Sigmoid colon (tissue), 7 donors: ENCODE data around the gene DUSP14. TPM values are rescaled to one million over a fixed set of nuclear protein-coding genes. Genes with fewer than 3 reads are reported as not detected.
A peak's percentile ranks its signal among the peaks of the same experiment; 100 is the strongest.

Experiments
- DNase-seq: peaks from one replicate; pipeline ENCODE4 v3.0.0-alpha.2; 2019
- H3K27ac ChIP-seq, 4 donors: fragments of 200-600 bp; sonication (generic); one replicate each; pipeline ENCODE4 v1.5.1; 2016 to 2019; ENCODE audit warnings: mild to moderate bottlenecking in 1 of 4
- H3K27me3 ChIP-seq, 3 donors: fragments of 200-600 bp; sonication (generic); one replicate each; pipeline ENCODE4 v1.5.1; 2019; ENCODE audit warnings: mild to moderate bottlenecking in 1 of 3
- H3K36me3 ChIP-seq, 4 donors: fragments of 200-600 bp; sonication (generic); one replicate each; pipeline ENCODE4 v1.5.1; 2016 to 2019
- H3K4me1 ChIP-seq, 4 donors: fragments of 200-600 bp; sonication (generic); one replicate each; pipeline ENCODE4 v1.5.1; 2017 to 2019
- H3K4me3 ChIP-seq, 4 donors: fragments of 200-600 bp; sonication (generic); one replicate each; pipeline ENCODE4 v1.5.1; 2017 to 2019; ENCODE audit warnings: mild to moderate bottlenecking in 2 of 4, moderate library complexity in 1 of 4
- H3K9me3 ChIP-seq, 4 donors: fragments of 200-600 bp in 3 of 4; sonication (generic) in 3 of 4; one replicate each; pipeline versions ENCODE4 v1.5.1 to v1.6.1; 2013 to 2019
- EP300 ChIP-seq, 4 donors: sonication (generic); formaldehyde crosslinking; IDR thresholded peaks; one replicate each; pipeline ENCODE4 v1.6.1; 2017; ENCODE audit warnings: antibody characterized with exemption in 4 of 4
- POLR2A ChIP-seq, 2 donors: fragments of 450-650 bp; IDR thresholded peaks; one replicate each; pipeline ENCODE4 v1.6.1; 2016; ENCODE audit warnings: antibody characterized with exemption in 2 of 2, mild to moderate bottlenecking in 2 of 2, moderate library complexity in 2 of 2
- POLR2AphosphoS5 ChIP-seq, 4 donors: sonication (generic); formaldehyde crosslinking; IDR thresholded peaks; one replicate each; pipeline ENCODE4 v1.6.1; 2017; ENCODE audit warnings: antibody characterized with exemption in 4 of 4
- WGBS, 2 donors: extraction: QIAGEN DNeasy Blood & Tissue Kit; methylation state at CpG; one replicate each; pipeline ENCODE4 v1.1.7; 2013; 5-methylcytosine and 5-hydroxymethylcytosine counted together
- intact Hi-C: fragments of 100-400 bp; cut with DNase I; formaldehyde crosslinking; loops from one replicate; pipeline ENCODE4 v1.15.1; 2023
- polyA plus RNA-seq, 3 donors: library from polyadenylated mRNA; stranded (reverse); fragments of 200-250 nt; gene quantifications; one replicate each; pipeline ENCODE4 v1.2.3, GENCODE V29; 2013
- total RNA-seq, 4 donors: library from RNA; depleted of rRNA; stranded (reverse); fragments of >200 nt; gene quantifications; one replicate each; pipeline ENCODE4 v1.1.0, GENCODE V29; 2016
- TF ChIP-seq, protein P1 (sequence below), 4 experiments: fragments of 450-650 bp in 3 of 4; fragments of 200-600 bp in 1 of 4; IDR thresholded peaks; one replicate each; pipeline ENCODE4 v1.5.1; 2016 to 2019; ENCODE audit warnings: antibody characterized with exemption in 4 of 4, mild to moderate bottlenecking in 3 of 4, moderate library complexity in 2 of 4
- donor health status: healthy with polysubstance abuse.
- donor health status: Bipolar disorder and iron deficiency.
- donor health status: healthy.

Gene DUSP14
- total and polyA plus RNA-seq, 7 donors, result 1.2 to 25.2 (median 18.5) TPM

- no peak for DNase-seq
- Histone ChIP-seq H3K4me1 (no peaks in the 10 kb centered on the region), H3K27ac (no peak overlapping the region), H3K9me3 (no peaks in the 10 kb centered on the region), H3K36me3 (peaks cover 0 to 71% (median 19%) of the 10 kb centered on the region in 4 donors), H3K4me3 (no peak overlapping the region), H3K27me3 (no peaks in the 10 kb centered on the region)
- intact Hi-C loops, result no loop called here
- 44 to 70% methylated on average over 5 of the region's 5 CpGs for WGBS, 2 donors
- TF ChIP-seq, protein P1, sequence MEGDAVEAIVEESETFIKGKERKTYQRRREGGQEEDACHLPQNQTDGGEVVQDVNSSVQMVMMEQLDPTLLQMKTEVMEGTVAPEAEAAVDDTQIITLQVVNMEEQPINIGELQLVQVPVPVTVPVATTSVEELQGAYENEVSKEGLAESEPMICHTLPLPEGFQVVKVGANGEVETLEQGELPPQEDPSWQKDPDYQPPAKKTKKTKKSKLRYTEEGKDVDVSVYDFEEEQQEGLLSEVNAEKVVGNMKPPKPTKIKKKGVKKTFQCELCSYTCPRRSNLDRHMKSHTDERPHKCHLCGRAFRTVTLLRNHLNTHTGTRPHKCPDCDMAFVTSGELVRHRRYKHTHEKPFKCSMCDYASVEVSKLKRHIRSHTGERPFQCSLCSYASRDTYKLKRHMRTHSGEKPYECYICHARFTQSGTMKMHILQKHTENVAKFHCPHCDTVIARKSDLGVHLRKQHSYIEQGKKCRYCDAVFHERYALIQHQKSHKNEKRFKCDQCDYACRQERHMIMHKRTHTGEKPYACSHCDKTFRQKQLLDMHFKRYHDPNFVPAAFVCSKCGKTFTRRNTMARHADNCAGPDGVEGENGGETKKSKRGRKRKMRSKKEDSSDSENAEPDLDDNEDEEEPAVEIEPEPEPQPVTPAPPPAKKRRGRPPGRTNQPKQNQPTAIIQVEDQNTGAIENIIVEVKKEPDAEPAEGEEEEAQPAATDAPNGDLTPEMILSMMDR (IDR thresholded peaks at IDR 0.05), result peak in 2 of 4 experiments; percentile 34 to 36
- TF ChIP-seq EP300 (IDR thresholded peaks at IDR 0.05), result no peak
These were observed 37.7 kb downstream of the DUSP14 start for GRCh38 chr17:37527249-37527851.

DNA sequence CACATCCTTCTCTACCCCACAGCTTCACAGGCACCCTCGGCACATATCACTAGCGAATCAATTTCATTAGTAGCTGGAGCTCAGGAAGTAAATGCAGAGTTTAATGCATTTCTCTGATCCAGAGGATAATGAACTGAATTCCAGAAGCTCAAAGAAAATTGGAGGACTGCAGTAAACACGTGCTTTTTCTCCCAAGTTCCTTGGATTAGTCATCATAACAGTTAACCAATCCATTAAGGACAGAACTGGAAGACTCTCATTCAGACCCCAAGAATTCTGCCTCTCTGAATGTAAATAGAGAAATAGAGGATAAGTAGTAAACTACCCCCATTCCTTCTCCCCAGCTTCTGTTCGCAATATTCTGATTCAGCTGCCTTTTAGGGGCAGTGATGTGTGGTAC is 40.7 kb downstream of the DUSP14 start:
- Histone ChIP-seq H3K36me3 (peaks cover 7 to 72% (median 20%) of the 10 kb centered on the region in 4 donors), H3K4me1 (no peaks in the 10 kb centered on the region), H3K9me3 (no peaks in the 10 kb centered on the region), H3K27me3 (no peaks in the 10 kb centered on the region), H3K27ac (no peak overlapping the region), H3K4me3 (no peak overlapping the region)
- 86 to 92% methylated on average over 4 of the region's 4 CpGs for WGBS, 2 donors
- no peak for TF ChIP-seq POLR2AphosphoS5 (IDR thresholded peaks at IDR 0.05)
- TF ChIP-seq, protein P1 (IDR thresholded peaks at IDR 0.05), result no peak
- intact Hi-C loops, result no loop called here
- DNase-seq, result no peak

DNA sequence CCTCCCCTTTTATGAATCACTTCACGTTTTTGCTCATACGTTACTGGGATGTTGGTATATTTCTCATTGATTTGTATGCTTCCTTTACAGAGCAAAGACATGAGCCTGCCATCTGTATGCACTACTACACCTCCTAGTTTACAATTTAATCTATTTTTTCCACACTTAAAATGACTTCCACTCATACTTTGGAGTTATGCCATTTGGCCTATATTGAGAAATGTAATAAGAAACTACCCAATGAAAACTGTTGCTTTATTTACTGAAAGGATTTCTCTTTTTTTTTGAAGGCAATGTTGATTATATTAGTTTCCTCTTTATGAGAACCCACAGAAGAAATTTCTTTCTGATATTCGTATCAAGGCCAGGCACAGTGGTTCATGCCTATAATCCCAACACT is 43.1 kb downstream of the DUSP14 start:
- 83 to 88% methylated on average over 3 of the region's 3 CpGs for WGBS, 2 donors
- Histone ChIP-seq H3K27ac (no peak overlapping the region), H3K9me3 (no peaks in the 10 kb centered on the region), H3K36me3 (peaks cover 21 to 93% (median 41%) of the 10 kb centered on the region in 4 donors), H3K4me3 (no peak overlapping the region), H3K4me1 (no peaks in the 10 kb centered on the region), H3K27me3 (no peaks in the 10 kb centered on the region)
- intact Hi-C loops, result no loop called here
- DNase-seq, result no peak
- TF ChIP-seq, protein P1 (IDR thresholded peaks at IDR 0.05), result no peak
- TF ChIP-seq EP300 (IDR thresholded peaks at IDR 0.05) (no peak), POLR2AphosphoS5 (IDR thresholded peaks at IDR 0.05) (no peak), POLR2A (IDR thresholded peaks at IDR 0.05) (no peak)

DNA sequence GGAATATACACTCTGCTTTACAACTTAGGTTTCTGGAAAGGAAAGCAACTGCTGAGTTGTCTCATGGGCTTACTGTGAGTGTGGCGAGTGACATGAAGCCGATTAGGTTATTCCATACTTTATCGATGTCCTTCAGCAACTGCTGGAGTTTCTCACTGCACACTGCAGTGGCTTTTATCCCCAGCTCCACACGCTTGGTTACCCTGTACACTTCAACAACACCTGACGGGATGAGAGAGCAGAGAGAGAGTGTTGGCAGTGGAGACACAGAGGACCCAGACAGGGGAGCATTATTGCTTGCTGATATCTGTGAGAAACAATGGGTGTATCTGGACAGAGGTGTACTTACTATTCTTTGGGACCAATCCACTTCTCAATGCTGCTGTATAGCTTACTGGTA is 46.2 kb downstream of the DUSP14 start:
- no peak overlapping the region for H3K27ac ChIP-seq
- H3K9me3 ChIP-seq, result no peaks in the 10 kb centered on the region
- no peak for DNase-seq
- no peak for TF ChIP-seq EP300 (IDR thresholded peaks at IDR 0.05)
- TF ChIP-seq, protein P1 (IDR thresholded peaks at IDR 0.05), result no peak
- no peak for TF ChIP-seq POLR2A (IDR thresholded peaks at IDR 0.05)
- TF ChIP-seq POLR2AphosphoS5 (IDR thresholded peaks at IDR 0.05), result no peak
- intact Hi-C loops, result no loop called here
- WGBS, 2 donors, result 95 to 96% methylated on average over 5 of the region's 5 CpGs
- H3K4me1 ChIP-seq, result no peaks in the 10 kb centered on the region
- no peak overlapping the region for H3K4me3 ChIP-seq
- no peaks in the 10 kb centered on the region for H3K27me3 ChIP-seq
- peaks cover 40 to 93% (median 54%) of the 10 kb centered on the region in 4 donors for H3K36me3 ChIP-seq
